HG02938 (cell line): ENCODE measurements around the gene HERPUD1.
"Not testable (repeated sequence)": the region's sequence is repeated elsewhere in the genome, so short reads cannot be mapped to it uniquely, and the experiment has no call there.

Experiments used
- ATAC-seq: cut with Tn5 transposase; IDR thresholded peaks from one replicate; pipeline ENCODE4 v1.9.1; 2021; ENCODE audit warnings: mild to moderate bottlenecking, moderate library complexity; ENCODE audit not compliant: unreplicated experiment

The HERPUD1 gene

GRCh38 chr16:56931892-56932720, at the start of gene HERPUD1:
HERPUD1 (plus strand) TSS chr16:56932142; CDS start chr16:56932245, 103 bp downstream.
- peak; percentile 81 for ATAC-seq

DNA sequence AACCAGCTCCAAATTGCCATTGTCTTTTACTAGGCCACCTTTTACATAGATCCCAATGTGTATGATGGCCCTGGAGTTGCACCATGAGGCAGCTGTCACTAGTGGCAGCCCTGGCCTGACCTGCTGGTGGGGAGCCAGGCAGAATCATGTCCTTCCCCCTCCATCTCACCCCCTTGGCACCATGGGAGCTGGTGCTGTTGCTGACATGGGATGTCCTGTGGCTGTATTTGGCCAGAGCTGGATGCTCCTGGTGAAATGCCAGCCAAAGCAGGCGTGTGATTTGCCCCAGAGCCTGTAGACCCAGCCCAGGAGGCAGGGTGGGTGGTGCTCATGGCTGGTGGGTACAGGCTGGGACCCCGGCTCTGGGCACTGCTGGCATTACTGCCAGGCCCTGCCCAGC, 48.4 kb upstream of the HERPUD1 start:
- no peak for ATAC-seq

DNA sequence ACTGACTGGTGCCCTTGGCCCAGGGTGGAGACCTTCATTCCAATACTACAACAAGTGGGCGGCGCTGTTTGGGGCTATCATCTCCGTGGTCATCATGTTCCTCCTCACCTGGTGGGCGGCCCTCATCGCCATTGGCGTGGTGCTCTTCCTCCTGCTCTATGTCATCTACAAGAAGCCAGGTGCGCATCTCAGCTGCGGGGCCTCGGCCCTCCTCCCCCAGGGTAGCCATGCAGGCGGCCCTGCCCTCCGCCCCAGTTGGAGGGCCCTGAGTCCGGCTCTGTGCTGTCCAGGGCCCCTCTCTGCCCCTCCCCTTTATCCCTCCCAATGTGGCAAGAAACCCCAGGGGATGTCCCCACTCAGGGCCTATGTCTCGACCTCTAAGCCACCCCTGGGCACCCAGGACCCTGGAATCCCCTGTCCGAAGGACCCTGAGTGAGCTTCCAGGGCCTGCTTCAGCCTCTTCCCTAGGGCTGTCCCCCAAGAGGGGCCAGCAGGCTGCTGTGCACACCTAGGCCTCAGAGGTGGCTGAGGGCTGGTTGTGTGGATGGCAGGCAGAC, 47.8 kb upstream of the HERPUD1 start:
- ATAC-seq = no peak

DNA sequence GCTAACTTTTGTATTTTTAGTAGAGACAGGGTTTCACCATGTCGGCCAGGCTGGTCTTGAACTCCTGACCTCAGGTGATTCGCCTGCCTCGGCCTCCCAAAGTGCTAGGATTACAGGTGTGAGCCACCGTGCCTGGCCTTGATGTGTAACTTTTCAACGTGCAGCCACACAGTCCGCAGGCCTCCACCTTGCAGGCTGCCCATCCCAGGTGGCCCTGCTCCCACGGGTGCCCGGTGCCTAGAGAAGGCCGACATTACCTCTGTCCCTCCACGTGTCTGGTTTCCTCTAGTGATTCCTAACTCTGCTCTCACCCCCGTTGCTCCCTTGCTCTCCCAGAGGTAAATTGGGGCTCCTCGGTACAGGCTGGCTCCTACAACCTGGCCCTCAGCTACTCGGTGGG, 47.0 kb upstream of the HERPUD1 start:
- not testable (repeated sequence) for ATAC-seq

- no peak for ATAC-seq
These were observed 46.3 kb upstream of the HERPUD1 start for GRCh38 chr16:56885446-56886162.

DNA sequence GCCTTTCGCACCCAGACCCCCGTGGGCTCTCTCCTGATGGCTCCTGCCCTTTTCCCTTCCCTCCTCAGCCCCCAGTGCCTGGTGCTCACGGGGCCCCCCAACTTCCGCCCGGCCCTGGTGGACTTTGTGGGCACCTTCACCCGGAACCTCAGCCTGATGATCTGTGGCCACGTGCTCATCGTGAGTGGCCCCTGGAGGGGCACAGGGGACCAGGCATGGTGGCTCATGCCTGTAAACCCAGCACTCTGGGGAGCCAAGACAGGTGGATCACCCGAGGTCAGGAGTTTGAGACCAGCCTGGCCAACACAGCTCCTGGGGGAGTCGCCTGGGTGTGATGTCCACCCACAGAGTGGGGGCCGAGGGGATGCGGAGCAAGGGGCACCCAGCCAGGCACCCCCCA, 45.6 kb upstream of the HERPUD1 start:
- ATAC-seq = no peak

DNA sequence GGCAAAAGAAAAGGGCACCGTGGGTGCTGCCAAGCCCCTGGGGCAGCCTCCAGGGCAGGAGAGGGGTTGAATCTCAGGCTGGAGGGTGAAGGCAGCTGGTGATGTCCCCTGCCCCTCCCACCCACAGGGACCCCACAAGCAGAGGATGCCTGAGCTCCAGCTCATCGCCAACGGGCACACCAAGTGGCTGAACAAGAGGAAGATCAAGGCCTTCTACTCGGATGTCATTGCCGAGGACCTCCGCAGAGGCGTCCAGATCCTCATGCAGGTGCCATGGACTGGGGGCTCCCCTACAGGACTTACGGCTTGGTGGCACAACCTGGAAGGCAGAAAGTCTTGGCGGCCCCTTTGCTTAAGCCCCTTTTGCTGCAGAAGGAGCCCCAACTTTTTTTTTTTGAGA, 45.1 kb upstream of the HERPUD1 start:
- no peak for ATAC-seq

- peak; percentile 64 for ATAC-seq
These were observed 43.1 kb upstream of the HERPUD1 start for GRCh38 chr16:56888806-56889205.

- ATAC-seq = no peak
These were observed 42.7 kb upstream of the HERPUD1 start for GRCh38 chr16:56889206-56889605.

DNA sequence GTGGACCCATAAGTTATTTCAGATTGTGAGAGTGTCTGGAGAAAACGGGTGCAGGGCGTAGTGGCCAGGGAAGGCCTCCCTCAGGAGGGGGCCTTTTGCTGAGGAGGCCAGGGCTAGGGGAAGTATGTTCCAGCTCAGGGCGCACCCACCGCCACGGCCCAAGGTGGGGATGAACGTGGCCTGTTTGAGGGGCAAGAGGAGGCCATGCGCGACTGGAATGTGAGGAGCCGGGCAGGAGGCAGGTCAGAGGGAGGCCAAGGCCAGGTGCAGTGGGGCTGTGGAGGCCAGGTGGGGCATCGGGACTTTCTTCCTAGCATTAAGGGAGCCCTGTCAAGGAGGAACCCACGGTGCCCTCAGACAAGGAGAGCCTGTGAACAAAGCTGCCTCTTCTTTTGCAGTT, 40.3 kb upstream of the HERPUD1 start:
- ATAC-seq = no peak

GRCh38 chr16:56892705-56893104, 39.2 kb upstream of the HERPUD1 start:
- ATAC-seq = no peak

- ATAC-seq = no peak
These were observed 37.5 kb upstream of the HERPUD1 start for GRCh38 chr16:56894331-56894917.

- no peak for ATAC-seq
These were observed 36.1 kb upstream of the HERPUD1 start for GRCh38 chr16:56895813-56896212.

GRCh38 chr16:56896244-56896643, 35.7 kb upstream of the HERPUD1 start:
- ATAC-seq = no peak

DNA sequence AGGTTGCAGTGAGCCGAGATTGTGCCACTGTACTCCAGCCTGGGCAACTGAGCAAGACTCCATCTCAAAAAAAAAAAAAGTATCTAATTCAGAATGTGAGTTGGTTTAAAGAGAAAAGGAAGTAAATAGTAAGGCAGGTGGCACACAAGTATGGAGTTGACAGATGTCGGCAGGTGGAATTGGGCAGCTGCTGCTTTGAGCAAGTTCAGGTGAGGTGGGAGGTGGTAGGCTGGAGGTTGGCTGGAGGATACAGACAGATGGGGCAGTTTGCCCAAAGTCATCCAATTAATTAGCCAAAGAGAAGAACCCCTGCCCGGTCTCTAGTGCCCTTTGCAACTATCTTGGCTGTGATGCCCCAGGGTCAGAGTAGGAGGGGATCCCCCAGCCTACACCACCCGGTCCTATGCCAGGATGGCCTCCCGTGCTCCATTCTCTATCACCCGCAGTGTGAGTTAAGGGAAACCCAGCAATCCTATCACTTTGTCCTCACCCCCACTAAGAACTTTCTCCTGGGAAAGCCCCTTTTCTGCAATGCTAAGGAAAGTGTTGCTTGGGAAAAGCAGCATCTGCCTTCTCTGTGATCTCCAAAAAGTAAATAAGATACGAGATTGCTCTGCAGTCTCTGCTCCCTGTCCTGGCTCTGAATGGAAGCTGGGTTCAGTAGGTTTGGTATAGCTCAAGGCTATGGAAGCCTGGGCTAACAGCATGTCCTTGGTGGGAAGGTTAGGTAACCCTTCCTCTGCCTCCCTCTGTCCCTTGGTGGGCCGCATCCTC, 34.7 kb upstream of the HERPUD1 start:
- ATAC-seq = no peak

GRCh38 chr16:56898847-56899246, 33.1 kb upstream of the HERPUD1 start:
- no peak for ATAC-seq

DNA sequence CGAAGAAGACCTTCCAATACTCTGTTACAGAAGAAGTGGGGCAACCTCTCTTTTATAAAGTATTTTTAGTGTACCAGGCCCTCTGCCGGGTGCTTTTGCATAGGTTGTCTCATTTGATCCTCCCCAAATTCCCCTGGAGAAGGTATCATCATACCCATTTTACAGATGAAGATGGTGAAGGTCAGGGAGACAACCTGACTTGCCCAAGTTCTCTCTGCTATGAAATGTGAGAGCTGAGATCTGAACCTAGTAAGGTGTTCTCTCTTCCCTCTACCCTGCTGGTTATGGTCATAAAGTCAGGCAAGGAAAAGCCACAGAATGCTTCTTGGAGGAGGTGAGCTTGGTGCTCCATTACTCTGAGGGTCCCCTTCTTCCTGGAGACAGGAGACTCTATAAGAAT, 28.1 kb upstream of the HERPUD1 start:
- no peak for ATAC-seq

GRCh38 chr16:56907401-56907800, 24.5 kb upstream of the HERPUD1 start:
- ATAC-seq = no peak

GRCh38 chr16:56909527-56909979, 22.4 kb upstream of the HERPUD1 start:
- ATAC-seq = no peak

- ATAC-seq = no peak
These were observed 21.8 kb upstream of the HERPUD1 start for GRCh38 chr16:56910112-56910511.
